Loucy (cell line): Measurements from ENCODE around the gene CDH13.

Experiments used
- EZH2phosphoT487 ChIP-seq: fragments of 200-600 bp; IDR thresholded peaks from 2 replicates; pipeline ENCODE4 v1.6.1; 2018; ENCODE audit warnings: antibody characterized with exemption, mild to moderate bottlenecking, moderate library complexity, borderline replicate concordance
- TF ChIP-seq, protein P1 (sequence below): fragments of 200-600 bp; sonication (generic); conservative IDR thresholded peaks from 2 replicates; pipeline ENCODE4 v1.5.1; 2014; ENCODE audit warnings: mild to moderate bottlenecking, antibody characterized with exemption, low read length

DNA sequence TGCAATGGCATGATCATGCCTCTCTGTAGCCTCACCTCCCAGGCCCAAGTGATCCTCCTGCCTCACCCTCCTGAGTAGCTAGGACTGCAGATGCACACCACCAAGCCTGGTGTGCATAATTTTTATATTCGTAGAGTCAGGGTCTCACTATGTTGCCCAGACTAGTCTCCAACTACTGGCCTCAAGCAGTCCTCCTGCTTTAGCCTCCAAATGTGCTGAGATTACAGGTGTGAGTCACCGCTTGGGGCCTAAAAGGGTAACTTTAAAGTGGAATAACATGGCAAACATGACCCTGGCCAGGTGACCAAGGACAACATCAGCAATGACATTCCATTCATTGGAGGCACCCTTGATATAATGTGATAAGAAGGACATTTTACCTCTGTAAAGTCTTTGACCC is 1207.2 kb downstream of the CDH13 start:
- TF ChIP-seq, protein P1, sequence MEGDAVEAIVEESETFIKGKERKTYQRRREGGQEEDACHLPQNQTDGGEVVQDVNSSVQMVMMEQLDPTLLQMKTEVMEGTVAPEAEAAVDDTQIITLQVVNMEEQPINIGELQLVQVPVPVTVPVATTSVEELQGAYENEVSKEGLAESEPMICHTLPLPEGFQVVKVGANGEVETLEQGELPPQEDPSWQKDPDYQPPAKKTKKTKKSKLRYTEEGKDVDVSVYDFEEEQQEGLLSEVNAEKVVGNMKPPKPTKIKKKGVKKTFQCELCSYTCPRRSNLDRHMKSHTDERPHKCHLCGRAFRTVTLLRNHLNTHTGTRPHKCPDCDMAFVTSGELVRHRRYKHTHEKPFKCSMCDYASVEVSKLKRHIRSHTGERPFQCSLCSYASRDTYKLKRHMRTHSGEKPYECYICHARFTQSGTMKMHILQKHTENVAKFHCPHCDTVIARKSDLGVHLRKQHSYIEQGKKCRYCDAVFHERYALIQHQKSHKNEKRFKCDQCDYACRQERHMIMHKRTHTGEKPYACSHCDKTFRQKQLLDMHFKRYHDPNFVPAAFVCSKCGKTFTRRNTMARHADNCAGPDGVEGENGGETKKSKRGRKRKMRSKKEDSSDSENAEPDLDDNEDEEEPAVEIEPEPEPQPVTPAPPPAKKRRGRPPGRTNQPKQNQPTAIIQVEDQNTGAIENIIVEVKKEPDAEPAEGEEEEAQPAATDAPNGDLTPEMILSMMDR = no peak
- TF ChIP-seq EZH2phosphoT487 = no peak
